NB4 (cell line): ENCODE data around the gene CECR2.

Experiments
- MAX ChIP-seq: IDR thresholded peaks from 2 replicates; pipeline ENCODE4 v1.6.1; 2011; ENCODE audit warnings: low read depth, low read length
- POLR2A ChIP-seq: IDR thresholded peaks from 2 replicates; pipeline ENCODE4 v1.6.1; 2011; ENCODE audit warnings: mild to moderate bottlenecking; ENCODE audit not compliant: insufficient read length; ENCODE audit errors: extremely low read depth
- TF ChIP-seq, protein P1 (sequence below): IDR thresholded peaks from one replicate; pipeline ENCODE4 v1.5.1; 2012; ENCODE audit warnings: low read depth, low read length

DNA sequence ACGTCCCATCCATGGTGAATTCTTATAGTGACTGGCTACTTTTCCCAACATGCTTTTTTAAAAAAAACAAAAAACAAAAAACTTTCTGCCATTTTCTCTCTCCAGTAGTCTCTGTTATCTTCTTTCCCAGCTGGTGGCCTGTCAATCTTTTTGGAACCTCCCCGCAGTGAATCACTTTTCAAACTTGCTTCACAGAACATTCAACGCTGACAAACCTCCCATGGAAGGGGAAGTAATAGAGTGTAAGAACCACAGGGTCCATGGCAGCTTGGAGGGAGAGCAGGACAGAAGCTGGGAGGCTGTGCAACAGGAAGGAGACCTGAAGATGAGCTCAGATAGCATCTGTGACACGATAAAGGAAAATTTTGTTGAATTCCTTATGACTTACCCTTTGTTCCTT lies 9.8 kb upstream of the CECR2 start:
- TF ChIP-seq POLR2A (no peak), MAX (no peak)
- TF ChIP-seq, protein P1, sequence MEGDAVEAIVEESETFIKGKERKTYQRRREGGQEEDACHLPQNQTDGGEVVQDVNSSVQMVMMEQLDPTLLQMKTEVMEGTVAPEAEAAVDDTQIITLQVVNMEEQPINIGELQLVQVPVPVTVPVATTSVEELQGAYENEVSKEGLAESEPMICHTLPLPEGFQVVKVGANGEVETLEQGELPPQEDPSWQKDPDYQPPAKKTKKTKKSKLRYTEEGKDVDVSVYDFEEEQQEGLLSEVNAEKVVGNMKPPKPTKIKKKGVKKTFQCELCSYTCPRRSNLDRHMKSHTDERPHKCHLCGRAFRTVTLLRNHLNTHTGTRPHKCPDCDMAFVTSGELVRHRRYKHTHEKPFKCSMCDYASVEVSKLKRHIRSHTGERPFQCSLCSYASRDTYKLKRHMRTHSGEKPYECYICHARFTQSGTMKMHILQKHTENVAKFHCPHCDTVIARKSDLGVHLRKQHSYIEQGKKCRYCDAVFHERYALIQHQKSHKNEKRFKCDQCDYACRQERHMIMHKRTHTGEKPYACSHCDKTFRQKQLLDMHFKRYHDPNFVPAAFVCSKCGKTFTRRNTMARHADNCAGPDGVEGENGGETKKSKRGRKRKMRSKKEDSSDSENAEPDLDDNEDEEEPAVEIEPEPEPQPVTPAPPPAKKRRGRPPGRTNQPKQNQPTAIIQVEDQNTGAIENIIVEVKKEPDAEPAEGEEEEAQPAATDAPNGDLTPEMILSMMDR, result no peak
